ENCODE results near the gene SARDH.

Gene SARDH
- total RNA-seq = 3.3 to 6.5 (median 4.9) reads per million in 4 experiments

- DNase-seq = no peak
Observed at GRCh38 chr9:133737774-133738639, at the start of gene SARDH. TSS of gene SARDH (minus strand) at chr9:133738352. CDS start at chr9:133734173, 4,179 bp downstream.

DNA sequence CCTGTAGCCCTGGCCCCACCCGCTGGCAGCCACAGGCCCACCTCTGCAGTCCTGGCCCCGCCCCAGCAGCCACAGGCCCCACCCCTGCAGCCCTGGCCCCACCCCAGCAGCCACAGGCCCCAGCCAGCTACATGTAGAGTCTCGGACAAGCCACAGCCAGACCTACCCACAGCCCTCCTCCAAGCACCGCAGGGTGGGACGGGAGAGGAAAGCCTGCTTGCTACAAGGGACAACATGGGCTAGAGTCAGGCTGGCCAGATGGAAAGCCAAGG lies 49.5 kb upstream of the SARDH start:
- no peak for DNase-seq

- no peak for DNase-seq
Observed at GRCh38 chr9:133786907-133787753, 49.0 kb upstream of the SARDH start.

DNA sequence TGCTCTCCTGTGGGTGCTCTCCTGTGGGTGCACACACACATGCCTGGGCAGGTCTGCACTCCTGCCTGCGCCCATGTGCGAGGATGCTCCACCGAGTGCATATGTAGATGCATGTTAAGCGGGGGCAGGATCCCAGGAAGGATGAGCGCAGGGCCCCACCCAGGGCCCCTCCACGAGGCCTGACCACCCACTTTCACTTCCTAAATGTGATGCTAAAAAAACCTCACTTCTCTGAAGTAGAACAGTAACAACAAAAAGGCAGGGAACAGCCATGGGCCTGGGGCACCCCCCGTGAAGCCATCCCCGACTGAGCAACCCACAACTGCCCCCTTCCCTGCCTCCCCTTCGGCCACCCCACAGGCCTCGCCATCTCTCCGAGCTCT lies 48.2 kb upstream of the SARDH start:
- no peak for DNase-seq

GRCh38 chr9:133785753-133786370 lies 47.7 kb upstream of the SARDH start:
- no peak for DNase-seq

DNA sequence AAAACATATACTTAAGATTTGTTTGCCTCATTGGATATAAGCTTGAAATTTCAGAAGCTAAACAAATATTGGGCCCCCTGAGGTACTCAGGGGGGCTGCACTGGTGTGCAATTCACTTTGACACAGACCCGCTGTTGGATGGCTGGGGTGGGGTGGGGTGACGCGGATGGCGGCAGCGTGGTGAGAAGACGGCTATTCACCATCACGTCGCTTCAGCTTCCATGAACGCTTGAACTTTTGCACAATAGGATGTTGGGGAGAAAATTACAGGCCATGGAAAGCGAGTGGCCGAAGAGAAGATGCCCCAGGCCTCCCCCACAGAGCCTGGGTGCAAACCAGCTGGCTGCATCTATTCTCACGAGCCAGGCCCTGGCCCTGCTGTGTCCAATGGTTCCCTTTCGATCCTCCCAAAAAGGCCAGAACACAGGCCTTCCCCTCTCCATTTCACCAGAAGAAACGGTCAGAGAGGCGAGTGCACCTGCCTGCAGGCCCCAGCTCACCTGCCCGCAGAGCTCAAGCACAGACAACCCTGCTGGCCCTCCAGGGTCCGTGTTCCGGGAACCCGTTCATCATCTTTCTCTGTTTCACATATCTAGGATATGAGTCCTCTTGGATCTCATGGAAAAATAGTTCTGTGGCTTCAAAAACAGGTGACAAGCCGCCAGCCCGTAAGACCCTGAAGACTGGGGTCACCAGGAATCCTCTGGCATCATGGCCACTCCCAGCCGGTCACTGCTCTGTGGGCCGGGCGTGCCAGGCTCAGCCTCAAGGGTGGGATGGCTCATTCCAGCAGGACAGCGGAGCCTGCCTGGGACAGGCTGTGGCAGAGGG lies 46.8 kb upstream of the SARDH start:
- no peak for DNase-seq

- DNase-seq = no peak
Observed at GRCh38 chr9:133783331-133783731, 45.2 kb upstream of the SARDH start.

DNA sequence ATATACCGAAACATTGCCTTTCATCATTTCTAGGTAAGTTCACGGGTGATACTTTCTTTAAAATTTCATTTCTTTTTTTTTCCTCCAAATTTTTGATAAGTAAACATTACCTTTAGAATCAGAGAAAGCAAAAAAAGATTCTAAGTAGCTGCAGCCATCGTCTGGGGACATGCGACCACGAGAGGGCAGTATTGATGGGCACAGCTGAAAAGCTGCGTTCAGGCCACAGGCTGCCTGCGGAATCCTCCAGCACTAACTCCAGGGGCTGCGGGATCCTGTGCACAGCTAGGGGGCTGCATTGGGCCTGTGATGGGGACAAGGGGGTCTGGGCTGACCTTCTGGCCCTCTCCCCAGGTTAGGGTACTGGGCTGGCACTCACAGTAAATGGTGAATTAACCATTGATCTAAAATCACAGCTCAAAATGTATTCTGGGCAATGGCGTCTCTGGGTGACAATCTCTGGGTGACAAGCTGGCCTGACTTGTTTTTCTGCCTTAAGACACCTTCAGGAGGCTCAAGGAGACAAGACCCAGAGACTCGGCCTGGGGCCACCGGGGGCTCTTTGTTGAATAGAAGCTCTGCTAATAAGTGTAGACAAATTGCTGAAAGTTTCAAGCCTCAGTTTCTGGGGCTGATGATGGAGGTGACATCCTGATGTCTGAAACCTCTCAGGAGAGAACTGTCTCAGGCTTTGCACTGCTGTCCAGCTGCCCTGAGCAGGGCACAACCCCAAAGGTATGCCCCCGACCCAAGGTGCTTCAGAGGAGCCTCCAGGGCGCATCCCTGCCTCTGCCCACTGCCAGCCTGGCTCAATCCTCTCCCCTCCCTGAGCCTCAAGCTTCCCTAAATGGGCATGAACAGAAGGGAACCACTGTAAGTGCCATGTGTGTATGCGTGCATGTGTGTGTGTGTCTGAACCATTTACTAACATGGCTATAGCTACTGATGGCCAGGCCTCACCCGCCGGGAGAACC lies 44.3 kb upstream of the SARDH start:
- DNase-seq = peak; percentile 35

DNA sequence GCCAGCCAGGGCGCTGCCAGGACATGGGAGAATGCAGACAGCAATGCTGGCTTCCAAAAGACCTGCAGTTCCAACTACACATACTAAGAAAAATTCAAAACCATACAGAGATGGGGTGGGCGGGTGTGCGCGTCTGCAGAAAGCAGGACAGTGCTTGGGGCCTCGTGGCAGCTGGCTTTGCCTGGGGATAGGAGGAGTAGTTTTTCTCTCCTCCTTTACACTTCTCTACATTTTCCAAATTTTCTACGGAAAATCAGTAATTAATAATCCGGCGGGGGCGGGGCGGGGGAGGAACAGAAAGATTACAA lies 43.6 kb upstream of the SARDH start:
- no peak for DNase-seq

- no peak for DNase-seq
Observed at GRCh38 chr9:133780962-133781827, 43.0 kb upstream of the SARDH start.

DNA sequence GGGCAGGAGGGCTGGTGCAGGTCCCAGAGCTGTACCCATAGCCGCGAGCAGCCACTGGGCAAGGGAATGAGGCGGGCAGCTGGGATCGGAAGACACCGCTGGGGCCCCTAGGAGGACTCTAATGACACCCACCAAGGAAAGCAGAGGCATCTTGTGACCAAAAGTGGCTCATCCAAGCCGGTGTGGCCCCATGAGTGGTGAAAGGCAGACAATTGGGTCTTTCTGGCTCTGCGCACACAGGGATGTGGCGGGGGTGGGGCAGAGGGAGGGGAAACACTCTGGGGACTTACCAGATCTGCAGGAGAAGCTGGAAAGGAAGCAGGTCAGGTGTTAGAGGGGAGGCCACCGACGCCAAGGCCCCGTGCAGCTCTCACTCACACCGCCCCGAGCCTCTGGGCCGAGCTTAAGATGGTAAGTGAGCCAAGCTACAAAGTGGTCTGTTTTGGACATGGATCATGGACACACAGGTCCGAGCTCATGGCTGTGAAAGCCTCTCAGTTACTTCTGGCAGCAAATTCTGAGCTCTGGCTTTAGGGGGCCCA lies 42.3 kb upstream of the SARDH start:
- DNase-seq = no peak

GRCh38 chr9:133779516-133780403 lies 41.6 kb upstream of the SARDH start:
- no peak for DNase-seq

DNA sequence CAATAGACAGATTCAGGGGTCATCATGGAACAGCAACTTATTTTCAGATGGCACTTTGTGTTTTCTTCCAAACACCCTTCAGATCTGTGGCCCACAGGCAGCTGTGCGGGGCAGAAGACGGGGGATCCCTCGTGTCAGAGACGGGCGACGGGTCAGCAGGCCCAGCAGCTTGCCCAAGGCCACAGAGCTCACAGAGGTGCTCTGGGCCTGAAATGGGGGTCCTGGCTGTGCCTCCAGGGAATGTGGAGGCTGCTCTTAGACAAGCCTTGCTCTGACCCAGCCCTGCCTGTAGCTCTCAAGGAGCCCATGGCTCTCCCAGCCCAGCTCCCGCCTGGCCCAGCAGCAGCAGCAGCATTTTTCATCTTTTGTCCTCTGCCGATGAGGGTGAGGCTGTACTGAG lies 40.9 kb upstream of the SARDH start:
- no peak for DNase-seq

- no peak for DNase-seq
Observed at GRCh38 chr9:133778336-133779013, 40.3 kb upstream of the SARDH start.

DNA sequence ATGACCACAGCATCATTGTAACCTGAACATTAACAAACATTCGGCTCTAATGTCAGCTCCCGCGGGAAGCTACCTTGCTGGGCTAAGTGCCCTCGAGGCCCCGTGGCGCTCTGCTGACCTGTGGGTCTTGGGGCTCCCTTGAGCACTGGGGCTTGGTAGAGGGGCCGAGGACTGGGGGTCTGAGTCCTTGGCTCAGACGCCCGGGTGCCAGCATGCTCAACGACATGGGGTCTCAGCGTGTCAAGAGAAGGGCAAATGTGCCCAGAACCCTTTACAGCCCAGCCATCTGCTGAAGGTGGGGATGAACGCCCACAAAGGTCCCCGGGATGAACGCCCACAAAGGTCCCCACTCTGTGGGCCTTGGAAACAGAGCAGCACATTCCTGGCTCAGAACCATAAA lies 39.7 kb upstream of the SARDH start:
- DNase-seq = no peak

GRCh38 chr9:133777068-133777791 lies 39.1 kb upstream of the SARDH start:
- no peak for DNase-seq

DNA sequence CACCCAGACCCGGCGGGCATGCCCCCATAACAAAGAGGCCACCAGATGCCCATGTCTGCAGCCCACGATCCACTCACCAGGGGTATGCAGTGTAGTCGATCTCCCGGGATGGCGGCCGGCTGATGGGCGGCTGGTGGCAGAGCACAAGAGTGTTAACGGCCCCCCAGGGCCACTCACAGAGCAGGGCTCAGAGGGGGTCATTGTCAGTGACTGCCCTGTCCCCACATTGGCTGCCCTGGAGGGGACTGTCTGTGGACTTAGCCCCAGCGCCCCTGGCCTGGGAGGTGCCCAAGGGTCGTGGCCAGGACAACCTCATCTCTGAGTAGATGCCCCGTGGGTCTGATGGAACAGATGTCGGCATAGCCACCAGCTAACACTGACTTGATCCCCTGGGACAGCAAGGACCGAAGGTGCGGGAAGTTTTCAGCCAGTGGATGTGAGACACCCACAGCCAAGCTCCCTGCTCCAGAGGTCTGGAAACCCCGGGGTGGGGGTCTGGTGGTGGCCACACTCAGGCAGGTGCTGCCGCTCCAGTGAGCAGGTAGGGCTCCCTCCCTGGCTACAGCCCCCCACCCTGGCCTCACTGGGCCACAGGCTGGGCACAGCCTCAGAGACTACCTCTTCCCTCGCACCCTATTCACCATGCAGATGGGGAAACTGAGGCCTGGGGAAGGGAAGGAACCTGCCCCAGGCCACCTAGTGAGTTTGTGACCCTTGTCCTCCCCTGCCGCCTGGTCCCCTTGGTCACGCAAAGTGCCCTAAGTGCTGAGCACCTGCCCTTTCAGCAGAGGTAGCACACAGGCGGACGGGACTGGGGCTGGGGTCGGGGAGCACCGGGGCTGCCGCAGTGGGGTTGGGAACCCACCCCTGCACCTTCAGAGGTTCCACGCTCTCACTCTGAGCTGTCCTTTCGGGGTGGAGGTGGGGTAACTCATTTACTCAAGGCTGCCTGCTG lies 38.1 kb upstream of the SARDH start:
- no peak for DNase-seq

Data from effector CD8-positive, alpha-beta T cell (primary cell).